LoVo (cell line): Measurements from ENCODE around the gene TEX26.
"Not testable (repeated sequence)": the region's sequence is repeated elsewhere in the genome, so short reads cannot be mapped to it uniquely, and the experiment has no call there.

Experiments used
- DNase-seq: peaks from one replicate; pipeline ENCODE4 v3.0.0-alpha.2; 2016; ENCODE audit warnings: low spot score

The TEX26 gene

DNA sequence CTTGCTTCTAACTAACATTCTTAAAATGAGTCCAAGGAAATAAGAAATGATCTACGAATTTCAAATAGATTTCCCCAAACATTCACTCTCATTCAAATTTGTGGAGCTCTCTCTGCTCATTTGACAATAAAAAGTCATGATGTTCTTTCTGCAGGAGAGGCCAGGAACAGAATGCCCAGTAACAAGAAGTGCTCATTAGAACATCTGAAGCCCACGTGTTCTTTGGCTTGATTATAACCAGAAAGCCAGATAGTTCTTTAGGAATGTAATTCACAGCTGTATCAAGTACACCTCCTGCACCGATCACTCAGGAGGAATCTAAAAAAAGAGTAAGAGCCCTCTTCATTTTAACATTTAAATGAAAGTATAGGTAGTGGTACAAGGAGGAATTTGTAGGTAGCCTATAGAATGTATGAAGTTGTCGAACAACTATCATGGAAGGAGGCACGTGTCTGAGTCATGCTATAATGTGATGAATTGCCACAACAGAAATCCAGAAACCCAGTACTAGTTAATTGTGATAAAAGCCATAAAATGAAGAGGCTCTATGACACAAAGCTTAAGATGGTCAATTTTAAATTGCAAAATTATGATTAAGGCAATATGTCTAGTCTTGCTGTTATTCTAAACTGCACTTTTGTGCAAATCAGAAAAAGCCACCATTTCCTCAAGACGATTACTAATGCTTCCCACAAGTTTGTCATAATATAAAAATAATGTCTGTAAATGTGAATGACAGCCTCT, 13.6 kb upstream of the TEX26 start:
- DNase-seq = no peak

DNA sequence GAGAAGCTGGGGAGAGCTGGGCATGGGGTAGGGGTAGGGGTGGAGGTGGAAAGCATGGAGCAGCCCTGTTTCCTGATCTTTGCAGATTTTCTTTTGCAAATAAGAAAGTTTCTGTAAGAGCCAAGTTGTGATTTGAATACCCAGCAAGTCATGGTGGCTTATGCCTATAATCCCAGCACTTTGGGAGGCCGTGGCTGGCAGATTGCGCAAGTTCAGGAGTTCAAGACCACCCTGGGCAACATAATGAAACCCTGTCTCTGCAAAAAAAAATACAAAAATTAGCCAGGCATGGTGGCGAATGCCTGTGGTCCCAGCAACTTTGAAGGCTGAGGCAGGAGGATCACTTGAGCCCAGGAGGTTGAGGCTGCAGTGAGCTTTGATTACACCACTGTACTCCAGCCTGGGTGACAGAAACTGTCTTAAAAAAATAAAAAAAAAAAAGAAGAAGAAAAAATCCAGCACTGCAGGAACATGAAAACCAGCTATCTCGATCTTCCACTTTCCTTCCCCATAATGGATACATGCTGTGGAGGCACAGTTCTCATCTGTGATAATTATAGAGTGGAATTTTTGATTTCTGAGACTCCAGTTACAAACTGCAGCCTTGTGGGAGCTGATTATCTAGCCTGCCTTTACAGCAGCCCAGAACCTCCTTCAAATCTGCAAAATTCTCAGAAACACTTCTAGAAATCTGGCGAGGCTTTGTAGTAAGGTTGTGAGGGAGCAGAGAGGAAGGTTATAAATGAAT, 12.1 kb upstream of the TEX26 start:
- DNase-seq = no peak

DNA sequence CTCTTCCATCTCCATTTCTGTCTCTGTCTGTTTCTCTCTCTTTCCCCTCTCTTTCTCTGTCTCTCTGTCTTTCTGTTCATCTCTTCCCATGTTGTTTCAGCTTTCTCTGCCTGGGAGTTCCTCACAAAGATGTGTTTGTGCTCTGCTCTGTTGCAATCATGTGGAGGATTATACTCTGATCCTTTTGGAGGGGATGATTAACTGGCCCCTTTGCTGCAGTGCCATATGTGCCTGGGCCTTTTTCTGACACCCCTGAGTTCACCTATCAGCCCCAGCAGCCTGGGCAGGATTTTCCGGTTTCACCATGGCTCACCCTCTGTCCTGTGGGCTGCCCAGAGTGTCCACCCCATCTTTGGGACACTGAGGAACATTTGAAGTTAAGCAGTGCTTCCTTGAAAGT, 9.0 kb upstream of the TEX26 start:
- no peak for DNase-seq

DNA sequence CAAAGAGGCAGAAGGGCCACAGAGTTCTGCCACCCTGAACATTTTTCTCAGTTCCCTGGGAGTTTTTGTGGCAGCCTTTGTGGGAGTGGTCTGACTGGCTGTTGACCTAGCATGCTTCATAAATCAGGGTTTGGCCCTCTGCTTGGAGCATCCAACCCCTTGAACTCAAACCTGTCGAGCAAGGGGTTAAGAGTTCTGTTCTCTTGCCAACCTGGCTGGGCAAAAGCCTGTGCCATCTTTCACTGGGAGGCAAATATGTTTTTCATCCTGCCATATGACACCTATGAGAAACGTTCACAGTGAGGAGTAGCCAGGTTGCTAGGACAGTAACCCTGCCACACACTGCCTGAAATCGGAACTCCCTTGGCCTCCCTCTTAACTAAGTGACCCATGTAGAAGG, 7.7 kb upstream of the TEX26 start:
- no peak for DNase-seq

- DNase-seq = no peak
Observed at GRCh38 chr13:30925429-30925828, 7.0 kb upstream of the TEX26 start.

DNA sequence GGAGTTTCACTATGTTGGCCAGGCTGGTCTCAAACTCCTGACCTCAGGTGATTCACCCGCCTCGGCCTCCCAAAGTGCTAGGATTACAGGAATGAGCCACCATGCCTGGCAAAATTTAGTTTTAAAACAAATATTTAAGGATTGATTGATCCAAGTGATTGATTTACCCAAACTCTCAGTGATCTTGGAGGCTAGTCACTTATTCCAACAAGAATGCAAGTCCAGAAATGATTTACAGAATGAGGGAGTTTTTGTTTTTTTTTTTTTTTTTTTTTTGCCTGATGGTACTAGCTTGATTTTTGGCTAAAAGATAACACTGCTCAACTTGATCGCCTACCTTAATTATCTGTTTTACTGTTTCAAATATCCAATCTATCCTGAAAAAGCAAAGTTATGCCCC, 5.7 kb upstream of the TEX26 start:
- DNase-seq = no peak

GRCh38 chr13:30927188-30927587, 5.3 kb upstream of the TEX26 start:
- DNase-seq = not testable (repeated sequence)

DNA sequence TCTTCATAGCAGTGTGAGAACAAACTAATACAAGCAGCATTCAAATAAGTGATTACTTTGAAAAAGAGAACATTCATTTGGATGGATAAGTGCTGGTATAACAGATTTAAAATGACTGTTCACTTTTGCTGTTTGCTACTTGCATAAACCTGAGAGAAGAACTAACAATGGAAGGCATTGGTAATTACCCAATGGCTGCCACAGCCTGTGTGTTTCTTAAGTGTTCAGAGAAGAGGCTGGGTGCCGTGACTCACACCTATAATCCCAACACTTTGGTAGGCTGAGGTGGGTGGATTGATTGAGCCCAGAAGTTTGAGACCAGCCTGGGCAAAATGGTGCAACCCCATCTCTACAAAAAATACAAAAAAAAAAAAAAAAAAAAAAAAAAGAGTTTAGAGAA, 4.9 kb upstream of the TEX26 start:
- no peak for DNase-seq

- DNase-seq = no peak
Observed at GRCh38 chr13:30928978-30929377, 3.5 kb upstream of the TEX26 start.

GRCh38 chr13:30933354-30933670, 856 bp downstream of the TEX26 start:
- DNase-seq = no peak

- no peak for DNase-seq
Observed at GRCh38 chr13:30934381-30934780, 1.9 kb downstream of the TEX26 start.

DNA sequence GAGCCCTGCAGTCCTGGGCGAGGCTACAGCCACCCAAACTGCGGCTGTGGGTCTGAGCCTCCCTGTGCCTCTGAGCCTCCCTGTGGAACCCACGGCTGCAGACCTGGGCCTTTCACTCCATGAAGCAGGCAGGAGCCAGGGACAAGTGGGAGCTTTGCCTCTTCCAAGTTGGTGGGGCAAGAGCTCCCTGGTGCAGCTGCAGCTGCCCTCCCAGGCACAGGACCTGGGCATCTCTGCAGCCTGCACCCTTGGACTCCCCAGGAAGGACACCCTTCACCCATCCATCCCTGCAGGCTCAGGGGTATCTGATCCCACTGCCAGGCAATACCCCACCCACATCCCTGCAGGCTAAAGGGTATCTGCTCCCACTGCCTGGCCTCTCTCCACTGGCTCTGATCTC, 2.3 kb downstream of the TEX26 start:
- DNase-seq = no peak

DNA sequence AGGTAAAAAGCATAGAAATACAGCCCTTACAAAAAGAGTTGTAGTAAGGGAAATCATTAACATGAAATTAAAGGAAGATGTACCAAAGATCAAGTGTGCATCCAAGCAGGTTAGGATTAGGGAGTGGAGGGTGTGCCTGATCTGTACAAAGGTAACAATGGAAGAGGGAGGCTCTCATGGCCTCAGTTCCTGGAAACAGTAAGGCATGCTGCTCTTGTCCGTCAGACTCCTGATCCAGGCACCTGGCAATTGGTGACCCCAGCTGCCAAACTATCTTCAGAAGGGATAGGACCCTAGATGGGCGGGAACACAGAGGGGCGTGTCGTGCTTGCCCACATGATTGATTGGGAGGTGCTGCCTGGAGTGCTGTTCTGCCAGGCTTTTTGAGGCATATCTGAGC, 4.5 kb downstream of the TEX26 start:
- no peak for DNase-seq

DNA sequence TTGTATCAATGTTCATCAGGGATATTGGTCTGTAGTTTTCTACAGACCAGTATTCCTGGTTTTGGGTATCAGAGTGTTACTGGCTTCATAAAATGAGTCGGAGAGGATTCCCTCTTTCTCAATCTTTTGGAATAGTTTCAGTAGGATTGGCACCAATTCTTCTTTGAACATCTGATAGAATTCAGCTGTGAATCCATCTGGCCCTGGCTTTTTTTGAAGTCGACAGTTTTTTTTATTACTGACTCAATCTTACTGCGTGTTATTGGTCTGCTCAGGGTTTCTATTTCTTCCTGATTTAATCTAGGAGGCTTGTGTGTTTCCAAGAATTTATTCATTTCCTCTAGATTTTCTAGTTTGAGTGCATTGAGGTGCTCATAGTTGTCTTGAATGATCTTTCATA, 11.4 kb downstream of the TEX26 start:
- DNase-seq = no peak

- no peak for DNase-seq
Observed at GRCh38 chr13:30957258-30957943, 24.9 kb downstream of the TEX26 start.

DNA sequence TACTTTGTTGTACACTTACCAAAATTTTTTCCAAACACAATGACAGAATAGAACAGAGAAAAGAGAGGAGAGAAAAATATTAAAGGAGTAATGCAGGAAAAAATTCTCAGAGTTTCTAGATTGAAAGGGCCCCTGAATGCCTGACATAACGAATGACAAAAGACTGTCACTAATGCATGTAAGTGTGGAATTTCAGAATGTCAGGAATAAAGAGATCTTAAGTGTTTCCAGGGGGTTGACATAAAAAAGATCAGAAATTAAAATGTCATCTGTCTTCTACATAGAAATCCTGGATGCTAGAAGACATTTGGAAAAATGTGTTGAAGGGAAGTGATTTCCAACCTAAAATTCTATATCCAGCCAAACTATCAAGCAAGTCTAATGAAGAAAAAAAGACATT, 27.2 kb downstream of the TEX26 start:
- DNase-seq = no peak

DNA sequence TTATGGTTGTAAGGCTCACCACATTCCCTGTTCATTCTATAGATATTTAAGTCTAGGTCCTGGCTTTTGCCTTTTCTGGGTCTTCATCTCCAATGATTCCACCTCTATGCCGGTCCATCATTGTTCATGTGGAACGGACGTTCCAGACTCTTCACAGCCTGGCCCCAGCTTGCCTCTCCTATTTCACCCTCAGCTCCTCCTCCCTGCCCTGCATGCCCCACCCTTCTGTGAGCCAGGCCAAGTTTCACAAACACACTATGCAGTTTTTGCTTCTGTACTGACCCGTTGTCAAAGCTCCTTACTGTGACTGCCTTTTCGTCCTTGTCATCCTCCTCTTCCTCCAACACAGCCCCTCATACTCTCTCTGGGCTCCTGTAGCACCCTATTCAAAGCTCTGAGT, 31.3 kb downstream of the TEX26 start:
- no peak for DNase-seq

- DNase-seq = no peak
Observed at GRCh38 chr13:30965380-30965779, 32.9 kb downstream of the TEX26 start.

- no peak for DNase-seq
Observed at GRCh38 chr13:30966101-30966500, 33.6 kb downstream of the TEX26 start.

DNA sequence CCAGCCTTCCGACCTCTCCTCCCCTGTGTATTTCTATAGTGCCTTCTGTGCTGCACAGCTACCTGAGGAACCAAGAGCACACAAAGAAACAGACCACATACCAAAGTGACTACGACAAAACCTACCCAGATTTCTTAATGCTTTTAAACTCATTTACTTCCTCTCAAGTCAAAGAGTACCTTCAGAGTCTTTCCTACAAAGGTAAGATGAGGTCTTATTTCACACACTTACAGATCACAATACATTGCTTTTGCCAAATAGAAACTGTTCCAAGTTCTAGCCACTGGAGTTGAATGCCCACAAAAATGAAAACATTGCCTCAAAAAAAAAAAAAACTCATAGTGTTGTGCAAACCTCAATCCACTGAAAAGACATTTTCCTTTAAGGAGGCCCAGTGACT, 36.4 kb downstream of the TEX26 start:
- no peak for DNase-seq

DNA sequence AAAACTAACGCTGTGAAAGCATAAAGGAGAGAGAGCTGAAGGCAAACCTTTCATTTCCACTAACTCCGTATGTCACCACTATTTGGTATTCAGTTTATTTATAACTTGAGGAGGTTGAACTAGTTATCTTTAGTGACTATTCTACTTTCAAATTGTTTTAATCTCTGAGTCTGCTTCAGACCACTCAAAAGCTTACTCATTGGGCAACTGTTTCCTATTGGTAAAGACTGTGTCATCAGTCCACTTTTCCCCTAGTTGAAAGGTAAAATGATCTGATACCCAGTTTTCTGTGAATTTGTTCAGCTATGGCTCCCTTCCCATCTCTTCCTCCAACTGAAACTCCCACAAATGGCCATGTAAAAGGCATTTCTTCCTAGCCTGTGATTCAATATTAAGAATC, 39.1 kb downstream of the TEX26 start:
- DNase-seq = no peak

DNA sequence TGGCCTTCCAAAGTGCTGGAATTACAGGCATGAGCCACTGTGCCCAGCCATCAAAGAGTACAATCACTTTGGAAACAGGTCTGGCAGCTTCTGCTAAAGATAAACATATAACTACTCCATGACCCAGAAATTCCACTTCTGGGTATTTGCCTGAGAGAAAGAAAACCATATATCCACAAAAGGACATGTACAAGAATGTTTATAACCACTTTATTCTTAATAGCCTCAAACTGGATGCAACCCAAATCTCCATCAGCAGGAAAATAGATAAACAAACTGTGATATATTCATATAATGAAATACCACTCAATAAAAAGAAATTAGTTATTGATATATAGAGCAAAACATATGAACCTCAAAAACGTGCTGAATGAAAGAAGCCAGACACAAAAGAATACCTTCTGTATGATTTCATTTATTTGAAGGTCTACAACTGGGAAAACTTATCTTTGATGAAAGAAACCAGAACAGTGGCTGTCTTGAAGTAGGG, 40.5 kb downstream of the TEX26 start:
- DNase-seq = no peak

DNA sequence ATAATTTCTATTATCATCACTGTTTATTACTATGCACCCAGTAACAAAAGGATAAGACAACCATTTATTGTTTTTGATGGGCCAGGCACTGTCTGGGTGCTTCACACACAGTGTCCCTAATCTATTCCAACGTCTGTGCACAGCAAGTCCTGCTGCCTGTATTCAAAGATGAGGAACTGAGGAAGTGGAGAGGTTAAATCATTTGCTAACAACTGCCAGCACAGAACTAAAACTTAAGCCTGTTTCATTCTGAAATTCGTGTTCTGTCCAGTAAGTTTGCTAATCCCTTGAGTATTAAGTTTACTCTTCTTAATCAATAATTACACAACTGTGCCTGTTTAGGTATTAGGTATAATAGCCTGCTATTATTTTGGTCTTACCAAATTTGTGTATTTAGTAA, 41.9 kb downstream of the TEX26 start:
- no peak for DNase-seq
